SK-N-SH (cell line): ENCODE measurements around the gene SH3BGR. TPM values are rescaled to one million over a fixed set of nuclear protein-coding genes. Genes with fewer than 3 reads are reported as not detected.

Experiments
- CTCF ChIA-PET: fragments of 300-600, 350-600 bp; formaldehyde crosslinking; extraction: SDS; loops from one replicate; lab custom pipeline; 2021; lab: Yijun Ruan, JAX
- POLR2A ChIA-PET: fragments of 350-600 bp; sonication (Branson Sonifier 250); formaldehyde crosslinking; extraction: SDS; loops from one replicate; lab custom pipeline; 2020; ENCODE audit warnings: antibody characterized with exemption, inconsistent platforms; lab: Yijun Ruan, JAX
- DNase-seq: peaks from one replicate; pipeline ENCODE4 v3.0.0; 2012
- H2AFZ ChIP-seq: fragments of 200-600 bp; sonication (generic); 2 replicates; pipeline ENCODE4 v1.8.1; 2016; ENCODE audit warnings: antibody characterized with exemption, mild to moderate bottlenecking, low read depth
- H3F3A ChIP-seq: fragments of 200-600 bp; sonication (generic); replicated peaks from 2 replicates; pipeline ENCODE3; 2016; ENCODE audit warnings: antibody characterized with exemption, mild to moderate bottlenecking; ENCODE audit not compliant: insufficient read depth
- H3K27ac ChIP-seq, 2 experiments: fragments of 200-500 bp in 1 of 2; fragments of 200-600 bp in 1 of 2; sonication (Bioruptor generic) in 1 of 2; sonication (generic), shearing (Covaris generic) in 1 of 2; 2 replicates each; pipeline versions ENCODE4 v1.5.1 to v1.6.1; 2014 to 2016; ENCODE audit warnings: low read depth in 2 of 2, inconsistent platforms in 1 of 2, low read length in 1 of 2, mild to moderate bottlenecking in 1 of 2, mixed read lengths in 1 of 2
- H3K27me3 ChIP-seq: fragments of 200-600 bp; sonication (generic), shearing (Covaris generic); 2 replicates; pipeline ENCODE4 v1.6.1; 2016; ENCODE audit warnings: mixed run types; ENCODE audit not compliant: insufficient read depth
- H3K36me3 ChIP-seq, 2 experiments: fragments of 200-500 bp in 1 of 2; fragments of 200-600 bp in 1 of 2; sonication (Bioruptor generic) in 1 of 2; sonication (generic) in 1 of 2; replicated peaks in 1 of 2; 2 replicates each; pipeline versions ENCODE3 to v1.5.1; 2014 to 2016; ENCODE audit warnings: low read length in 1 of 2, mild to moderate bottlenecking in 1 of 2; ENCODE audit not compliant: insufficient read depth in 2 of 2, control insufficient read depth in 1 of 2
- H3K4me1 ChIP-seq, 2 experiments: fragments of 200-500 bp in 1 of 2; fragments of 200-600 bp in 1 of 2; sonication (Bioruptor generic) in 1 of 2; sonication (generic), shearing (Covaris generic) in 1 of 2; 2 replicates each; pipeline versions ENCODE4 v1.5.1 to v1.6.1; 2014 to 2016; ENCODE audit warnings: low read depth in 1 of 2, low read length in 1 of 2, mixed run types in 1 of 2; ENCODE audit not compliant: insufficient read depth in 2 of 2, control insufficient read depth in 1 of 2
- H3K4me2 ChIP-seq: fragments of 200-600 bp; sonication (generic), shearing (Covaris generic); 2 replicates; pipeline ENCODE4 v1.6.1; 2017; ENCODE audit warnings: mixed run types
- H3K4me3 ChIP-seq, 2 experiments: fragments of 200-500 bp in 1 of 2; fragments of 200-600 bp in 1 of 2; sonication (Bioruptor generic) in 1 of 2; sonication (generic), shearing (Covaris generic) in 1 of 2; 2 replicates each; pipeline versions ENCODE4 v1.5.1 to v1.8.1; 2014 to 2016; ENCODE audit warnings: low read depth in 2 of 2, inconsistent platforms in 1 of 2, low read length in 1 of 2, mild to moderate bottlenecking in 1 of 2, mixed read lengths in 1 of 2, moderate library complexity in 1 of 2
- H3K79me2 ChIP-seq: fragments of 200-600 bp; sonication (generic); 2 replicates; pipeline ENCODE4 v1.8.1; 2017; ENCODE audit warnings: mild to moderate bottlenecking; ENCODE audit not compliant: insufficient read depth
- H3K9ac ChIP-seq: fragments of 200-600 bp; sonication (generic); 2 replicates; pipeline ENCODE4 v1.6.1; 2017; ENCODE audit warnings: mixed run types
- H3K9me2 ChIP-seq: fragments of 200-600 bp; sonication (generic); 2 replicates; pipeline ENCODE4 v1.6.1; 2017; ENCODE audit warnings: mixed run types
- H3K9me3 ChIP-seq: fragments of 200-600 bp; sonication (generic); 2 replicates; pipeline ENCODE4 v1.6.1; 2017; ENCODE audit warnings: mixed run types, mild to moderate bottlenecking, moderate library complexity
- H4K20me1 ChIP-seq: fragments of 200-600 bp; sonication (generic); 2 replicates; pipeline ENCODE4 v1.6.1; 2017; ENCODE audit warnings: mild to moderate bottlenecking, mixed run types; ENCODE audit not compliant: insufficient read depth
- CTCF ChIP-seq: fragments of 200-600 bp; sonication (generic); IDR thresholded peaks from 2 replicates; pipeline ENCODE4 v1.6.1; 2017; ENCODE audit warnings: antibody characterized with exemption, mild to moderate bottlenecking, moderate library complexity
- FOXJ3 ChIP-seq: sonication (generic); formaldehyde crosslinking; IDR thresholded peaks from 2 replicates; pipeline ENCODE4 v1.5.1; 2020; ENCODE audit warnings: mild to moderate bottlenecking, missing genetic modification reagents
- MEF2A ChIP-seq: IDR thresholded peaks from 2 replicates; pipeline ENCODE4 v1.4.0; 2012; ENCODE audit warnings: low read depth, borderline replicate concordance
- MXI1 ChIP-seq: IDR thresholded peaks from 2 replicates; pipeline ENCODE4 v1.6.1; 2012; ENCODE audit warnings: mild to moderate bottlenecking, low read depth, low read length, improper control_type of control experiment
- RAD21 ChIP-seq: IDR thresholded peaks from 2 replicates; pipeline ENCODE4 v1.6.1; 2012; ENCODE audit warnings: mild to moderate bottlenecking, low read length
- RCOR1 ChIP-seq: fragments of 150-350 bp; IDR thresholded peaks from 2 replicates; pipeline ENCODE4 v1.6.1; 2017; ENCODE audit warnings: antibody characterized with exemption, low read length
- REST ChIP-seq: IDR thresholded peaks from 2 replicates; pipeline ENCODE4 v1.6.1; 2012; ENCODE audit warnings: mild to moderate bottlenecking, low read depth, low read length, moderate library complexity
- RFX5 ChIP-seq: IDR thresholded peaks from 2 replicates; pipeline ENCODE4 v1.6.1; 2012; ENCODE audit warnings: mild to moderate bottlenecking, improper control_type of control experiment, low read length
- SIN3A ChIP-seq: IDR thresholded peaks from 2 replicates; pipeline ENCODE4 v1.6.1; 2012; ENCODE audit warnings: low read depth, mild to moderate bottlenecking, low read length, moderate library complexity, borderline replicate concordance
- SMC3 ChIP-seq: IDR thresholded peaks from 2 replicates; pipeline ENCODE4 v1.6.1; 2012; ENCODE audit warnings: low read depth, low read length, improper control_type of control experiment
- TAF1 ChIP-seq: IDR thresholded peaks from 2 replicates; pipeline ENCODE4 v1.6.1; 2012; ENCODE audit warnings: low read depth, mild to moderate bottlenecking, low read length, moderate library complexity, borderline replicate concordance
- TCF12 ChIP-seq: IDR thresholded peaks from 2 replicates; pipeline ENCODE4 v1.4.0; 2012
- USF1 ChIP-seq: IDR thresholded peaks from 2 replicates; pipeline ENCODE4 v1.4.0; 2012; ENCODE audit warnings: low read depth, borderline replicate concordance
- YY1 ChIP-seq: IDR thresholded peaks from 2 replicates; pipeline ENCODE4 v1.4.0; 2012; ENCODE audit warnings: low read depth, mild to moderate bottlenecking
- ZBTB33 ChIP-seq: IDR thresholded peaks from 2 replicates; pipeline ENCODE4 v1.4.0; 2012; ENCODE audit warnings: low read depth, borderline replicate concordance
- WGBS: methylation state at CpG from one replicate; pipeline ENCODE4 v1.1.6; 2017; ENCODE audit warnings: low lambda C conversion rate; 5-methylcytosine and 5-hydroxymethylcytosine counted together
- polyA plus RNA-seq, 3 experiments: library from polyadenylated mRNA; depleted of rRNA; stranded (reverse); fragments of >200 nt; gene quantifications; 2 replicates each; pipeline ENCODE4 v1.2.3, GENCODE V29; 2012

The SH3BGR gene
- polyA plus RNA-seq, 1 of the 3 experiments (the other 2 are of a cell fraction), result 1.1 TPM

- Histone ChIP-seq H3K79me2 (no peaks in the 10 kb centered on the region), H3K4me2 (no peak overlapping the region), H3K36me3 (no peaks in the 10 kb centered on the region), H3K9ac (no peak overlapping the region), H4K20me1 (no peaks in the 10 kb centered on the region), H3K9me3 (no peaks in the 10 kb centered on the region), H3K27me3 (no peaks in the 10 kb centered on the region), H3K4me1 (no peaks in the 10 kb centered on the region), H3K4me3 (no peak overlapping the region), H2AFZ (no peak overlapping the region), H3F3A (no peaks in the 10 kb centered on the region), H3K27ac (no peak overlapping the region), H3K9me2 (no peaks in the 10 kb centered on the region)
- ChIA-PET CTCF (interaction anchor here (1.8 to 5.0 kb wide), 2 partner anchors 18 to 181 kb away, joined by 5 to 23 read pairs; no protein-coding TSS in a partner anchor), POLR2A (no interaction called here)
- no peak for DNase-seq
- TF ChIP-seq TCF12 (no peak), RFX5 (no peak), CTCF (no peak), FOXJ3 (CRISPR knock-in tag) (no peak), SIN3A (no peak), SMC3 (no peak), MEF2A (no peak), RAD21 (no peak), USF1 (no peak), MXI1 (no peak)
- WGBS, result 64% methylated on average over 15 of the region's 15 CpGs
Measured at GRCh38 chr21:39535646-39536437, 84.1 kb downstream of the SH3BGR start.

GRCh38 chr21:39536835-39537234 is 85.1 kb downstream of the SH3BGR start:
- POLR2A ChIA-PET, result no interaction called here
- H3F3A ChIP-seq, result no peaks in the 10 kb centered on the region
- H2AFZ ChIP-seq, result no peak overlapping the region
- WGBS, result 64% methylated on average over 6 of the region's 6 CpGs
- no peaks in the 10 kb centered on the region for H3K27me3 ChIP-seq
- H3K27ac ChIP-seq, result no peak overlapping the region
- no peaks in the 10 kb centered on the region for H3K36me3 ChIP-seq
- CTCF ChIA-PET, result no interaction called here
- no peaks in the 10 kb centered on the region for H3K9me2 ChIP-seq
- no peak overlapping the region for H3K4me2 ChIP-seq
- H3K4me1 ChIP-seq, result no peaks in the 10 kb centered on the region
- H4K20me1 ChIP-seq, result no peaks in the 10 kb centered on the region
- H3K79me2 ChIP-seq, result no peaks in the 10 kb centered on the region
- H3K9ac ChIP-seq, result no peak overlapping the region
- H3K9me3 ChIP-seq, result no peaks in the 10 kb centered on the region
- no peak for DNase-seq
- no peak overlapping the region for H3K4me3 ChIP-seq
- TF ChIP-seq CTCF, result no peak
- TF ChIP-seq USF1, result no peak
- TF ChIP-seq ZBTB33, result no peak
- no peak for TF ChIP-seq YY1
- TF ChIP-seq REST, result no peak
- no peak for TF ChIP-seq TAF1
- no peak for TF ChIP-seq RCOR1
